Measurements from ENCODE around the gene DMD. TPM values are rescaled to one million over a fixed set of nuclear protein-coding genes. Genes with fewer than 3 reads are reported as not detected.

DMD gene
- total RNA-seq, 1 experiment from 2014 or later, result 19.3 TPM

DNA sequence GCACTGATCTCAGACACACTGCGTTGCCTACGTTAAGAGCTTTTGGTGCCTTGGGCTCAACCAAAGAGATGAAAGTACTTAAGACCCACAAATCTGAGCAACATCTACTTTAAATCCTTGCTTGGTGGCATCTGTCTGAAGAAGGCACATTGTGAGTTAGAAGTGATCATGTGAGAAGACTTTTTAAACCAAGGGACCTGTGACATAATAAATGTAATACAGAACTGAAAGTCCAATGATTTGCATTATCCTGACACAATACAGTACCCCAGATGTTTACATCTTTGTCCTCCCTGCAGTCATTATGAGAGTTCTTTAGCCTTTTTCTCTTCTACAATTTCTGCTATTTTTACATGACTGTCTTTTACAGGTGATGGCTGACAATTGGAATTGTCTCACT is 2042.8 kb downstream of the DMD start:
- Mint-ChIP-seq H3K9me3 (ENCODE audit: unreplicated experiment) (peaks cover 12% of the 10 kb centered on the region), H3K27me3 (ENCODE audit: insufficient read depth, unreplicated experiment) (peaks cover 49% of the 10 kb centered on the region), H3K4me3 (ENCODE audit: unreplicated experiment) (no peak overlapping the region), H3K4me1 (ENCODE audit: insufficient read depth, unreplicated experiment) (no peaks in the 10 kb centered on the region), H3K27ac (ENCODE audit: low read depth, unreplicated experiment) (no peak overlapping the region), H3K36me3 (ENCODE audit: insufficient read depth, unreplicated experiment) (no peaks in the 10 kb centered on the region)
- CTCF ChIA-PET, result interaction anchor here (0.5 to 1.6 kb wide), 2 partner anchors 63 to 130 kb away, joined by 3 to 4 read pairs; no protein-coding TSS in a partner anchor
- no peak for DNase-seq (ENCODE audit: unreplicated experiment)
- BruUV-seq (replicated peaks), result no TSS peak
- TF ChIP-seq, protein P1, sequence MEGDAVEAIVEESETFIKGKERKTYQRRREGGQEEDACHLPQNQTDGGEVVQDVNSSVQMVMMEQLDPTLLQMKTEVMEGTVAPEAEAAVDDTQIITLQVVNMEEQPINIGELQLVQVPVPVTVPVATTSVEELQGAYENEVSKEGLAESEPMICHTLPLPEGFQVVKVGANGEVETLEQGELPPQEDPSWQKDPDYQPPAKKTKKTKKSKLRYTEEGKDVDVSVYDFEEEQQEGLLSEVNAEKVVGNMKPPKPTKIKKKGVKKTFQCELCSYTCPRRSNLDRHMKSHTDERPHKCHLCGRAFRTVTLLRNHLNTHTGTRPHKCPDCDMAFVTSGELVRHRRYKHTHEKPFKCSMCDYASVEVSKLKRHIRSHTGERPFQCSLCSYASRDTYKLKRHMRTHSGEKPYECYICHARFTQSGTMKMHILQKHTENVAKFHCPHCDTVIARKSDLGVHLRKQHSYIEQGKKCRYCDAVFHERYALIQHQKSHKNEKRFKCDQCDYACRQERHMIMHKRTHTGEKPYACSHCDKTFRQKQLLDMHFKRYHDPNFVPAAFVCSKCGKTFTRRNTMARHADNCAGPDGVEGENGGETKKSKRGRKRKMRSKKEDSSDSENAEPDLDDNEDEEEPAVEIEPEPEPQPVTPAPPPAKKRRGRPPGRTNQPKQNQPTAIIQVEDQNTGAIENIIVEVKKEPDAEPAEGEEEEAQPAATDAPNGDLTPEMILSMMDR (IDR thresholded peaks at IDR 0.05; ENCODE audit: unreplicated experiment), result no peak
- intact Hi-C loops (cut with micrococcal nuclease), result no loop called here
- POLR2A ChIA-PET, result no interaction called here

- no peaks in the 10 kb centered on the region for H3K4me1 Mint-ChIP-seq (ENCODE audit: insufficient read depth, unreplicated experiment)
- no peak overlapping the region for H3K4me3 Mint-ChIP-seq (ENCODE audit: unreplicated experiment)
- no peak overlapping the region for H3K27ac Mint-ChIP-seq (ENCODE audit: low read depth, unreplicated experiment)
- H3K36me3 Mint-ChIP-seq (ENCODE audit: insufficient read depth, unreplicated experiment), result no peaks in the 10 kb centered on the region
- POLR2A ChIA-PET, result no interaction called here
- CTCF ChIA-PET, result interaction anchor here (0.6 to 1.6 kb wide), 2 partner anchors 129 to 493 kb away, joined by 3 to 4 read pairs; no protein-coding TSS in a partner anchor
- TF ChIP-seq, protein P1 (IDR thresholded peaks at IDR 0.05; ENCODE audit: unreplicated experiment), result no peak
- intact Hi-C loops (cut with micrococcal nuclease), result no loop called here
- H3K9me3 Mint-ChIP-seq (ENCODE audit: unreplicated experiment), result peaks cover 17% of the 10 kb centered on the region
- no peak for DNase-seq (ENCODE audit: unreplicated experiment)
- peaks cover 41% of the 10 kb centered on the region for H3K27me3 Mint-ChIP-seq (ENCODE audit: insufficient read depth, unreplicated experiment)
- BruUV-seq (replicated peaks), result no TSS peak
Observed at GRCh38 chrX:31166832-31167231, 2044.5 kb downstream of the DMD start.

GRCh38 chrX:31166416-31166815 is 2044.9 kb downstream of the DMD start:
- no peak for DNase-seq (ENCODE audit: unreplicated experiment)
- no TSS peak for BruUV-seq (replicated peaks)
- ChIA-PET CTCF (interaction anchor here (0.6 kb wide), 1 partner anchor 493 kb away, joined by 3 read pairs; no protein-coding TSS in a partner anchor), POLR2A (no interaction called here)
- H3K27me3 Mint-ChIP-seq (ENCODE audit: insufficient read depth, unreplicated experiment), result peaks cover 37% of the 10 kb centered on the region
- H3K36me3 Mint-ChIP-seq (ENCODE audit: insufficient read depth, unreplicated experiment), result no peaks in the 10 kb centered on the region
- intact Hi-C loops (cut with micrococcal nuclease), result no loop called here
- no peak overlapping the region for H3K4me3 Mint-ChIP-seq (ENCODE audit: unreplicated experiment)
- TF ChIP-seq, protein P1 (IDR thresholded peaks at IDR 0.05; ENCODE audit: unreplicated experiment), result no peak
- H3K27ac Mint-ChIP-seq (ENCODE audit: low read depth, unreplicated experiment), result no peak overlapping the region
- H3K4me1 Mint-ChIP-seq (ENCODE audit: insufficient read depth, unreplicated experiment), result no peaks in the 10 kb centered on the region
- peaks cover 17% of the 10 kb centered on the region for H3K9me3 Mint-ChIP-seq (ENCODE audit: unreplicated experiment)

DNA sequence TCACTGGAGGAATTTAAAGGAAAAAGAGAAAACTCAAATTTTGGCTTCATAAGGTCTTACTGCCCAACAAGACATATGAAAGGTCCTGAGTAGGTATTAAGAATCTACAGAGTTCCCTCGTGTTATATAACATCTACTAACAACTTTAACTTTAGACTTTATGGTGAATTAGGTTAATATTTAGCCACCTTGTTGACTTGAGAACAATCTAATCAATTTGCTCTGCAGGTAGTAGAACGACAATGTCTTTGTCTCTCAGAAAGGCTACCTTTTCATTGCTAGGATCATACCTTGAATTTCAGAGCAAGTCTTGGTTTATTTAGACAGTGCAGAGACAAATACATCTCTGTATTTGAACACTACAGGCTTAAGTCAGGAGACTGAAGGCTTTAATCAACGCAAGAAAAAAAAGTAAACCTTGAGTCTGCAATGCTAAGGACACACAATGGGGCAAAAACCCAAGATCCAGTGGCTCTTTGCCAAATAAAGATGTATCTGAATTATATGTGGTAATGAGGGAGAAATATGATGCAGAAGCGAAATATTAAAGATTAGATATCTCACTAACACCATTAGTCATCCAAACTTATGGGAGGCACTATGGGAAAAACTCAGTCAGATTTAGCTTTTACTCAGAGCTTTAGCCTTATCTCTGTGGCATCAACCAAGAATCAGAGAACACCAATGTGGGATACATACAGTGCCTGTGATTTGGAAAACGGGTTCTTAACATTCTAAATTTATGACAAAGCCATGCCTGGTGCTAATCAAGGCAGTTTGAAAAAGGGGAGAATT is 2045.9 kb downstream of the DMD start:
- no peaks in the 10 kb centered on the region for H3K36me3 Mint-ChIP-seq (ENCODE audit: insufficient read depth, unreplicated experiment)
- TF ChIP-seq, protein P1 (IDR thresholded peaks at IDR 0.05; ENCODE audit: unreplicated experiment), result no peak
- ChIA-PET CTCF (interaction anchor here (0.7 to 1.9 kb wide), 2 partner anchors 12 to 48 kb away, joined by 4 to 5 read pairs; no protein-coding TSS in a partner anchor), POLR2A (no interaction called here)
- H3K9me3 Mint-ChIP-seq (ENCODE audit: unreplicated experiment), result peaks cover 17% of the 10 kb centered on the region
- H3K27ac Mint-ChIP-seq (ENCODE audit: low read depth, unreplicated experiment), result no peak overlapping the region
- H3K4me1 Mint-ChIP-seq (ENCODE audit: insufficient read depth, unreplicated experiment), result no peaks in the 10 kb centered on the region
- DNase-seq (ENCODE audit: unreplicated experiment), result no peak
- H3K27me3 Mint-ChIP-seq (ENCODE audit: insufficient read depth, unreplicated experiment), result peaks cover 30% of the 10 kb centered on the region
- no peak overlapping the region for H3K4me3 Mint-ChIP-seq (ENCODE audit: unreplicated experiment)
- BruUV-seq (replicated peaks), result no TSS peak
- intact Hi-C loops (cut with micrococcal nuclease), result no loop called here

Data from MCF 10A (cell line).